ENCODE data around the gene KIF13A. TPM values are rescaled to one million over a fixed set of nuclear protein-coding genes. Genes with fewer than 3 reads are reported as not detected.
A peak's percentile ranks its signal among the peaks of the same experiment; 100 is the strongest.

Gene KIF13A
- polyA plus RNA-seq, 1 experiment = 57.7 TPM

DNA sequence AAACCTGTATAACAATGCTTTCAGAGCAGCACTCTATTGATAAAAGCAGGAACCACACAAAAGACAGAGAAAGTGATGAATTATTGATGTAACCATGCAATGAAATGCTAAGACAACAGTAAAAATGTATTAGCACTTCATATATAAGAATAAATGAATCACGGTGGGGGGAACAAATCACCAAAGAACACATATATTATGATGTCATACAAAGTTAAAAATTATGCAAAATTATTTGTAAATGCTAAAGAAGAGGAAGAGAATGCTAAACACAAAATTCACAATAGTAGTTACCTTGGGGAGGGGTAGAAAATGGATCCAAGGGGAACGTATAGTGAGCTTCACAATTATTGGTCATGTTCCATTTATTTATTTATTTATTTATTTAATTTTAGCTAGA is 133.9 kb downstream of the KIF13A start:
- Histone ChIP-seq H3K27ac (ENCODE audit: low read depth, low read length) (no peak overlapping the region), H3K4me3 (ENCODE audit: low read depth, low read length) (no peak overlapping the region), H3K9me3 (ENCODE audit: control insufficient read depth, insufficient read depth, low read length) (no peaks in the 10 kb centered on the region), H3K27me3 (ENCODE audit: control insufficient read depth, insufficient read depth, low read length) (no peaks in the 10 kb centered on the region)
- POLR2A ChIA-PET = no interaction called here
- DNase-seq (ENCODE audit: low read depth, low spot score) = no peak
- CTCF ChIA-PET = interaction anchor here (1.1 kb wide), 1 partner anchor 49 kb away, joined by 4 read pairs; no protein-coding TSS in a partner anchor
- TF ChIP-seq, protein P1, sequence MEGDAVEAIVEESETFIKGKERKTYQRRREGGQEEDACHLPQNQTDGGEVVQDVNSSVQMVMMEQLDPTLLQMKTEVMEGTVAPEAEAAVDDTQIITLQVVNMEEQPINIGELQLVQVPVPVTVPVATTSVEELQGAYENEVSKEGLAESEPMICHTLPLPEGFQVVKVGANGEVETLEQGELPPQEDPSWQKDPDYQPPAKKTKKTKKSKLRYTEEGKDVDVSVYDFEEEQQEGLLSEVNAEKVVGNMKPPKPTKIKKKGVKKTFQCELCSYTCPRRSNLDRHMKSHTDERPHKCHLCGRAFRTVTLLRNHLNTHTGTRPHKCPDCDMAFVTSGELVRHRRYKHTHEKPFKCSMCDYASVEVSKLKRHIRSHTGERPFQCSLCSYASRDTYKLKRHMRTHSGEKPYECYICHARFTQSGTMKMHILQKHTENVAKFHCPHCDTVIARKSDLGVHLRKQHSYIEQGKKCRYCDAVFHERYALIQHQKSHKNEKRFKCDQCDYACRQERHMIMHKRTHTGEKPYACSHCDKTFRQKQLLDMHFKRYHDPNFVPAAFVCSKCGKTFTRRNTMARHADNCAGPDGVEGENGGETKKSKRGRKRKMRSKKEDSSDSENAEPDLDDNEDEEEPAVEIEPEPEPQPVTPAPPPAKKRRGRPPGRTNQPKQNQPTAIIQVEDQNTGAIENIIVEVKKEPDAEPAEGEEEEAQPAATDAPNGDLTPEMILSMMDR (IDR thresholded peaks at IDR 0.05; ENCODE audit: low read depth, low read length) = no peak

DNA sequence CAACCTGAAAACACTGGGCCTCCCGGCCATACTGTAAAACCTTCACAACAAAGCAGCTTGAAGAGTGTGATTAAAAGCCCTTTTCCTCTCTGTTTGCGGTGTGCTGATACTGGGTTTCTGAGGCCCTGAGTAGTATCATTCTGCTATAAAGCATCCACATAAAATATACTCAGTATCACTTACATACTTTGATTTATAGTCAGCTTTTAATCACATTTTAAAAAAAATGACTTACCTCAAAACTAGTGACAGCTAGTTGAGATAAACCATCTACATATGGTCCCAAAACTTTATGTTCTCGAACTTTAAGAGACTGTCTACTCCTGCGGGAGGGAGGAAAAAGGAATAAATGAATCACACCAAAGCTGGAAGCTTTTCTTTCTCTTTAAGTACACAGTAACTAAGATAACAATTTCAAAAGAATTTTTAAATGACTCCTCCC is 135.7 kb downstream of the KIF13A start:
- Histone ChIP-seq H3K4me3 (ENCODE audit: low read depth, low read length) (no peak overlapping the region; the same call in 1 of the 2 replicates), H3K27me3 (ENCODE audit: control insufficient read depth, insufficient read depth, low read length) (no peaks in the 10 kb centered on the region), H3K27ac (ENCODE audit: low read depth, low read length) (peak overlapping the region; percentile 65), H3K9me3 (ENCODE audit: control insufficient read depth, insufficient read depth, low read length) (no peaks in the 10 kb centered on the region)
- ChIA-PET POLR2A (interaction anchor here (0.6 to 1.1 kb wide), 5 partner anchors 54 to 454 kb away, joined by 3 to 10 read pairs (median 4); no protein-coding TSS in a partner anchor), CTCF (interaction anchor here (1.0 to 1.6 kb wide), 2 partner anchors 13 to 131 kb away, joined by 5 read pairs; no protein-coding TSS in a partner anchor)
- no peak for DNase-seq (ENCODE audit: low read depth, low spot score)
- TF ChIP-seq, protein P1 (IDR thresholded peaks at IDR 0.05; ENCODE audit: low read depth, low read length) = no peak

DNA sequence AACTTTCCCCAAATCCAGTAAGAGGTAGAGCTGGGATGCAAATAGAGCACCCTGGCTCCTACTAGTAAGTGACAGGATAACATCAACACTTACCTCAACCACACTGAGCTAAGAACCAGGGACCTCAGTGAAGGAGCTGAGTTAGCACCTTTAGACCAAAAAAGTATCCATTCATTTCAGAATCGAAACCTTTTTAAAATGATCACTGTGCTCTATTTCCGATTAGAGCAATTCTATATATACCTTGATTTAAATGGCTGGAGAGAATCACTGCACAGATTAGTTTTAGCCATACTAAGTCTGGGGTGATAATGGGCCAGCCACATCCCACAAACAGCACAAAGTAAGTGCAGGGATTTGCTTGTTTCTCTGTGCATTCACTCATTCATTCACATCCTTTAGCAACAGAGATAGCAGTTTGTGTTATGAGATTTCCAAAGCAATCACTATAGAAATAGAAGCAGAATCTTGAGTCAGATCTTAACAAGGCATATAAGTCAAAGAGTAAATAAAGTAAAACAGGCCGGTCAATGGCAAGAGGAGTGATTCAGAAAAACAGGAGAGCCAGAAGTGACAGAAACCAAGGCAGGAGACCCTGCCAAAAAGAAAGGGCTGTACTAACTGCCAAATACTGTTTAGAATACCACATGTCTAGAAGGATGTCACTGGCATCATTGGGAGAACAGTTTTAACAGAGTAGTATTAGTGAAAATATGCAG is 136.3 kb downstream of the KIF13A start:
- Histone ChIP-seq H3K9me3 (ENCODE audit: control insufficient read depth, insufficient read depth, low read length) (no peaks in the 10 kb centered on the region), H3K4me3 (ENCODE audit: low read depth, low read length) (no peak overlapping the region; the same call in 1 of the 2 replicates), H3K27me3 (ENCODE audit: control insufficient read depth, insufficient read depth, low read length) (no peaks in the 10 kb centered on the region), H3K27ac (ENCODE audit: low read depth, low read length) (peak overlapping the region; percentile 65)
- ChIA-PET CTCF (interaction anchor here (1.0 to 1.6 kb wide), 2 partner anchors 12 to 132 kb away, joined by 5 read pairs; no protein-coding TSS in a partner anchor), POLR2A (interaction anchor here (0.6 to 1.1 kb wide), 4 partner anchors 55 to 454 kb away, joined by 3 to 10 read pairs (median 4); no protein-coding TSS in a partner anchor)
- TF ChIP-seq, protein P1 (IDR thresholded peaks at IDR 0.05; ENCODE audit: low read depth, low read length) = no peak
- DNase-seq (ENCODE audit: low read depth, low spot score) = no peak

DNA sequence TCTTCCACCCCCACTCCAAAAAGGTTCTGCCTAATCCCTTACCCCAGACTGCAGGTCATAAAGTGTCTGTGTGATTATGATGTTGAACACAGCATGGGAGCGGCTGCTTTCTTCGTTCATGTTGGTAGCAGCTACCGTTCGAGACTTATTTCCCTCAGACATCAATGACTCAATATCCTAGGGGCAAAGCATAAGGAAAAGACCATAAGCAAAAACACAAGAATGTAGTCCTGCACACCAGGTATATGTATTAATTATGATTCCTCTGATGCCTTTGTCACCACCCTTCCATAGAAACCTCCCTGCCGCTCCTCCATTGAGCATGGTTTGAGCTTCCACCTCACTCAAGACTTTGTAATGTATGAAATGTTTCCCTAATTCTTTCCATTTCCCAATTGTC is 137.2 kb downstream of the KIF13A start:
- CTCF ChIA-PET = interaction anchor here (1.6 kb wide), 1 partner anchor 11 kb away, joined by 5 read pairs; no protein-coding TSS in a partner anchor
- H3K9me3 ChIP-seq (ENCODE audit: control insufficient read depth, insufficient read depth, low read length) = no peaks in the 10 kb centered on the region
- no peak overlapping the region for H3K4me3 ChIP-seq (ENCODE audit: low read depth, low read length)
- no peak overlapping the region for H3K27ac ChIP-seq (ENCODE audit: low read depth, low read length)
- POLR2A ChIA-PET = no interaction called here
- TF ChIP-seq, protein P1 (IDR thresholded peaks at IDR 0.05; ENCODE audit: low read depth, low read length) = no peak
- H3K27me3 ChIP-seq (ENCODE audit: control insufficient read depth, insufficient read depth, low read length) = no peaks in the 10 kb centered on the region
- DNase-seq (ENCODE audit: low read depth, low spot score) = no peak

DNA sequence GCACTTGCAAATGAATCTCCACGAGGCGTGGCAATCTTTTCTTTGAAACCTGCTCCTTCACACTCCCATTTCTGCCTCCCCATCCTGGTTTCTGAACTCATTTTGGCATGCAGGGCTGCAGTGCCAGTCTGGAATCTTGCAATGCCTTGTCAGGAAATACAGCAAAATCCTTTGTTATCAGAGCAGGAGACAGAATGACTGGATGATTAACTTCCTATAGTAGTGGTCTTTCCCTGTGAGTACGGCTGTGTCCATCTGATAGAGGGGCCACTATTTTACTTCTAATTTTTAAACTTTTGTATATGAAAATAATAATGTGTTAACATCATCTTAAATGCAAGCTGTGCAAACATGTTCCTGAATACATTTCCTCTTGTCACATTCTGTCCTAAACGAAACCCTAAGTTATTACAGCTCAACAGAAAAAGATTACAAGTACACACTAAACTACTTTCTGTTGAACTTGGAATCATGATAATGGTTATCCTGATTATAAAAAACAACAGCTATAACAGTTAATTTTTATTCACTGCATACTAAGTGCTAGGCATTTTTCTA is 140.2 kb downstream of the KIF13A start:
- no peaks in the 10 kb centered on the region for H3K27me3 ChIP-seq (ENCODE audit: control insufficient read depth, insufficient read depth, low read length)
- ChIA-PET CTCF (interaction anchor here (1.0 kb wide), 1 partner anchor 42 kb away, joined by 4 read pairs; no protein-coding TSS in a partner anchor), POLR2A (interaction anchor here (0.6 kb wide), 1 partner anchor 678 kb away, joined by 3 read pairs; no protein-coding TSS in a partner anchor)

More for the DNA sequence above, 140.2 kb downstream of the KIF13A start:
- H3K27ac ChIP-seq (ENCODE audit: low read depth, low read length) = no peak overlapping the region
- TF ChIP-seq, protein P1 (IDR thresholded peaks at IDR 0.05; ENCODE audit: low read depth, low read length) = no peak
- H3K4me3 ChIP-seq (ENCODE audit: low read depth, low read length) = no peak overlapping the region
- H3K9me3 ChIP-seq (ENCODE audit: control insufficient read depth, insufficient read depth, low read length) = no peaks in the 10 kb centered on the region
- DNase-seq (ENCODE audit: low read depth, low spot score) = no peak
